Measurements from ENCODE around the gene TBC1D22A. TPM values are rescaled to one million over a fixed set of nuclear protein-coding genes. Genes with fewer than 3 reads are reported as not detected.

The TBC1D22A gene
- total RNA-seq, 2 experiments from 2014 or later, result 37.4 TPM

DNA sequence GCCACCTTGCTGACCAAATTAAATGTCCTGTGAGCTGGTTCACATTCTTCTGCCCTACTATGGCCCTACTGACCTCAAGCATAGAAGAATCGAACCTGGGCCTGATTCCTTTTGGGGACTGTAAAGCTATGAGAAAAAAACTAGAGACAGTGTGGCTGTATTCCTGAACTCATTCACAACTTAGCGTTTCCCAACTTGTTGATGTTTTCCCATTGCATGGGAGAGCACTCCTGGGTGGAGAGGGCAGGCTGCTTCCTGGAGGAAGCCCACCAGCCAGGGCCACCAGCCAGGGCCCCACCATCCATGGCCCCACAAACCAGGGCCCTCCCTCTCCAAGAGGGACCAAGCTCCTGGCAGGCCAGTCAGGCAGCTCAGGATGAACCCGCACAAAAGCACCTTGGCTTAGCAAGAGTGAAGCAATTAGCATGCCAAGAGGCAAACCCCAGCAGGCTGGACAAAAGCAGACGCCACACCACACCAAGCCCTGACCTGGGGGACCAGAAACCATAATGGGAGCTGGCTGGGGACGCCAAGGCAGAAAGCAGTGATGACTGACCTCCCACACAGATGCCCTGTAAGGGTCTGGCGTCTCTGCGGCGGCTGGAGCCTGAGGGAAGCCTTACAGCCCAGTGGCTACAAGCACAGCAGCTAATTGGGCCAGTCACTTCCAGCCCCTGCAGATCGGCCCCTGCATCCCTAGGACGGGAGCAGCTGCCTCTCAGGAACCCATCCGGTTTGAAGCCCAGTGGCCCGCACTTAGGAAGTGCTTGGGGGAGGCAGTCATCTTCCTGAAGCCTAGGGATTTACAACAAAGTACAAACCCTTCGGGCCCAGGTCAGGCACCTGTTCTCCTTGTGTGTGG is 26.5 kb upstream of the TBC1D22A start:
- ChIA-PET CTCF (interaction anchor here (1.1 kb wide), 1 partner anchor 23 kb away, joined by 3 read pairs; no protein-coding TSS in a partner anchor), POLR2A (interaction anchor here (0.7 to 0.9 kb wide), 2 partner anchors 26 to 27 kb away, joined by 3 read pairs; partner anchors contain the start of gene TBC1D22A)

DNA sequence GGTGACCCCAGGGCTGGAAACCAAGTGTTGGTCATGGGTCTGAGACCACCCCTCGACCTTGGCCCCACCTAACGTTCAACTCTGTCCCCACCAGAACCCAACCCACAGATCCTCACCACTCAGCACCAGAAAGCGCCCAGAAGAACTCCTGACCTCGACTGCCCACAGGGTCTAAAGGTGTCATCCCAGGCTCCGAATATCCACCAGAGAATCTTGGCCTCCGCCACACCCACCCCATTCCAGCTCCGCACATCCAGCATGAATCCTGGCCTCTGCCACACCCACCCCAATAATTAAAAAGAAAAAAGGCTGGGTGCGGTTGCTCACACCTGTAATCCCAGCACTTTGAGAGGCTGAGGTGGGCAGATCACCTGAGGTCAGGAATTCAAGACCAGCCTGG is 25.7 kb upstream of the TBC1D22A start:
- ChIA-PET CTCF (interaction anchor here (1.1 kb wide), 1 partner anchor 22 kb away, joined by 3 read pairs; no protein-coding TSS in a partner anchor), POLR2A (no interaction called here)

DNA sequence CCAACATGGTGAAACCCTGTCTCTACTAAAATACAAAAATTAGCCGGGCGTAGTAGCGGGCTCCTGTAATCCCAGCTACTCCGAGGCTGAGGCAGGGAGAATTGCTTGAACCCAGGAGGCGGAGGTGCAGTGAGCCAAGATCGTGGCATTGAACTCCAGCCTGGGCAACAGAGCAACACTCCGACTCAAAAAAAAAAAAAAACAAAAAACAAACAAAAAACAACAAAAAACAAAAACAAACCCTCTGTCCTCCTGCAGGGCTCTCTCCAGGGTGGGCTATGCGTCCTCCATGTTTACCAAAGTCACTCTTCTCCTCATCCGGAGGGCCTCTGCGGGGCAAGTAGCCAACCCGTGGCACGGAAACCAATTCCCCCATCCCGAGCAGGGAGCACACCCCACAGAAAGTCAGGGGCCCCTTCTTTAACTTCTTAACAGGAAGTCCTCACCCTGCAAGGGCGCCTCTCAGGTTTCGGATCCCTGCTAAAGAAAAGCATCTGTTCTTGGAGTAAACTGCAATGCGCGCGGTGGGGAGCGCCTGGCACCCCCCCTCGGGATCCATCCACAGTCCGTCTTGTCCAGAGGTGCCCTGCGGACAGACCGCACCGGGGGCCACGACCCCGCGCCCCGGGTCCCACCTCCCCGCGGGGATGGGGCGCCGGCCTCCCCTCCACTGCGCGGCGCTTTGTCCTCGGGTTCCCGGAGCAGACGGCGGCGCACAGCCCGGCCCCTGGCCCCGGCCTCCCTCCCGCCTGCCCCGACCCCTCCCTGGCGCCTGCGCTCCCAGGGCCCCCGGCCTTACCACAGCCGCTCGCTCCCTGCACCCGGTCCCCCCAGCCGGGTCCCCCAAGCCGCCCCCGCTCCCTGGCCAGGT is 25.1 kb upstream of the TBC1D22A start:
- CTCF ChIA-PET, result interaction anchor here (1.1 kb wide), 1 partner anchor 21 kb away, joined by 3 read pairs; no protein-coding TSS in a partner anchor

DNA sequence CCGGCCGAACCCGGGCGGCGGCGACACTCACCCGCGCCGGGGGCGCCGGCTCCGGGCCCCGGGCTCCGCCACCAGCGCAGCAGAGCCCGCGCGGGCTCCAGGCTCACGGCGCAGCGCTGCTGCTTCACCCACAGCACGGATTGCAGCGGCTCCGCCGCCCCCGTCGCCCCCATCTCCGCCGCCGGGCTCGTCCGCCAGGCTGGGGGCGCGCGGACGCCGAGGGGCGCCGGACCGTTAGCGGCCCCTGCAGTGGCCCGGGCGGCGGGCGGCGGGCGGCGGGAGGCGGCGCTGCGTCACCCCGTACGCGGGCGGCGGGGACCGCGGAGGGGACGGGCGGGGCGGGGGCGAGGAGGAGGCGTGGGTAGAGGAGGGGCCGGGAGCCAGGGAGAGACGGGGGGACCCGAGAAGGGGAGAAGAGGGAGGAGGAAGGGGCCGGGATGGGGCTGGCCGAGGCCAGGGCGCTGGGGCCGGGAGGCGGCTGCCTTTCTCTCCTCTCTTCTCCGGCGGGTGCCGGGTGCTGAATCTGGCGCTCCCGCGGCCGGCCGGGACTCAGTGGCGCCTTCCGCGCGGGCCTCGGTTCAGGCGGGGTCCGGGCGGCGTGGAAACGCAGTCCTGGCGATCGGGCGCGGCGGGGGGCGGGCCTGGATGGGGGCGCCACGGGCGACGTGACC is 24.3 kb upstream of the TBC1D22A start, which contains the start of gene CERK:
TSS of gene CERK (minus strand) at position 277 of the 671 bp plus-strand sequence. CDS start at position 173, 104 bp downstream.
- POLR2A ChIA-PET, result interaction anchor here (0.6 to 2.4 kb wide), 2 partner anchors 11 to 24 kb away, joined by 4 to 9 read pairs; partner anchors contain the start of gene TBC1D22A

More for the DNA sequence above, 25.1 kb upstream of the TBC1D22A start:
- POLR2A ChIA-PET, result no interaction called here

DNA sequence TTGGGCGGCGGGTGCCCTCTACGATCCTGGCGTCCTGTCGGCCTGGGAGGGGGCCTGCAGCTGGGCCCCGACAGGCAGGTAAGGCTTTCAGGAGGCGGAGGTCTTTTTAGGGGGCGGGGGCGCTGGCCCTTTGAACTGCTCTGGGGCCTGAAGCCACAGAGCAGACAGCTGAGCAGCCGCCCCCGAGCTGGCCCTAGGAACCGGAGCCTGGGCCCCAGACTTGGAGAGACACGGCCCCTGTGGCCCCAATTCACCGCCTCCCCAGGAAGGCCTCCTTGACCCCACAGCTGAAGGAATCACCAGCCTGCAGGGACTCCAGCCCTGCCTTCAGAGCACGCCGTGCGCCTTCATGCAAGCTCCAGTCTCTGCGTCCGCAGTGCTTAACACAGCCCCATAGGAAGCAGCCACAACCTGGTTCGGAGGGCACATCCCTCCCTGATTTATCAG is 23.8 kb upstream of the TBC1D22A start:
- ChIA-PET POLR2A (interaction anchor here (0.6 to 2.4 kb wide), 3 partner anchors 11 to 24 kb away, joined by 4 to 9 read pairs (median 8); partner anchors contain the start of gene TBC1D22A), CTCF (interaction anchor here (1.2 to 1.4 kb wide), 3 partner anchors 17 to 176 kb away, joined by 3 read pairs; no protein-coding TSS in a partner anchor)

More for the DNA sequence above, 24.3 kb upstream of the TBC1D22A start, which contains the start of gene CERK:
- CTCF ChIA-PET, result interaction anchor here (1.2 to 1.4 kb wide), 3 partner anchors 18 to 175 kb away, joined by 3 read pairs; no protein-coding TSS in a partner anchor

DNA sequence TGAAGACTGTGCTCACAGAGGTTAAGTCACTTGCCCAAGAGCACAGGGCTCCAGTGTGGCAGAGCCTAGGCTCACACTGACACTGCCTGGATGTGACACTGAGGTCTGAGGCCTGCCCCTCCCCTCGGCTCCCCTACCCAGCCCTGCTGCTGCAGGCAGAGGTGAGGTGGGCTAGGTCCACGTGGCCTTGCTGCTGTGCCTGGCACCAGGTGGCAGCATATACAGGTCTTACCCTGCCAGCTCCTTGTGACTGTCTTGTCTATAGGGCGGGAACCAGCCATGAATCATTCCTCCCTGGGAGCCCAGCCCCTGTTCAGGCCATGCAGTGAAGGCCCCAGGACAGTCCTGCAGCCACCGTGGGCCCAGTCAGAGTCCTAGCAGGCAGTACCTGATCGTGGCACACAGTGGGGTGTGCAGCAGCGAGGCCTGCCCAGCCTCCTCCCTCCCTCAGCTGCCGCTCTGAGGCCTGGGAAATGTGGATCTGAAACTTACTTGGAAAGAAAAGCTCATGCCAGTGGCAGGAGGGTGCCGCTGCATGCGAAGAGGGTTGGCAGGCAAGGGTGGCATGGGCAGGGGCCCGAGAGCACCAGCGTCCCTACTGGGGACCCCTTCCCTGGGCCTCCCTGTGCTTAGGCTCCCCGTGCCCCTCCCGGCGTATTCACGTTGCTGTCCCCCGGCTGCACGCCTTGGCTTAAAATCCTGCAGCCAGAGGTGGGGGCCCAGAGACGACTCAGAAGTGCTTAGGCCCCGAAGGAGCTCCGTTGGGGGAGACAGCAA is 23.2 kb upstream of the TBC1D22A start:
- ChIA-PET POLR2A (interaction anchor here (2.3 to 2.4 kb wide), 2 partner anchors 10 to 23 kb away, joined by 8 to 9 read pairs; partner anchors contain the start of gene TBC1D22A), CTCF (interaction anchor here (1.2 to 1.4 kb wide), 4 partner anchors 10 to 176 kb away, joined by 3 read pairs; no protein-coding TSS in a partner anchor)

DNA sequence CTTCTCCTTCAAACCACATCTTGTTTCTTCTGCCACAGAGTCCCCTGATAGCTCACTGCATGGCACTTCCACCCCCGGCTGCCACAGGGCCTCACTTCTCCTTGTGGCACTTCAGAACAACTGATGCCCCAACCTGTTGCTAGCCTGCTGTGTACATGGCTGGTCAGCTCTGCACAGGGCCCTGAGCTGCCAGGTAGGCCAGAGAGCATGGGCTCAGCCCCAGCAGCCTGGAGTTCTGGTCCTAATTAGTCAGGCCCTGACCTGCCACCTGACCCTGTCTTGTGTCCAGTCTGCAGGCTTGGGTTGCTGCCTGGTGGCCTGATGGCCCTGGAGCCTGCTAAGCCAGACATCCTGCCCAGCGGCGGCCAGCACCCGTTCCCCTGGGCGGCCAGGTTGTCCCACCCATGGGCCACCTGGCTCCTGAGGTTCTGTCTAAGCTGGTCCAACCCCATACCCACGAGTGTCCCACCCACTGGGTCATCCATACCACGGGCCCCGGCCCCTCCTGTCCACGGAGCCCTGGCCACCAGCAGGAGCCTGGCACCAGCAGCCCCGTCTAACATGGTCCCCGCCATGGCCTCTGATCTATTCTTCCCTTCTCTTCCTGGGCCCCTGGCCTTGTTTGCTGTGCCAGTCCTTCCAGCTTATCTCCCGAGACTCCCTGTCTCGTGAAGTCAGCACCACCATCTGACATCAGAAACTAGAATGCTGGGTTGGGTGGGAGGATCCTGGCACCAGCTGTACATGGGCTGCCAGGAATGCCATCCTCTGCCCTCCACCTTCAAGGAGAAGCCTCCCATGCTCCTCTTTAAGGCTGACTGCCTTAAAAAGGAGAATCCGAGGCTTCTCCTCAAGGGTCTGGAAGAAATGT is 21.3 kb upstream of the TBC1D22A start:
- CTCF ChIA-PET, result interaction anchor here (0.8 to 1.2 kb wide), 2 partner anchors 17 to 180 kb away, joined by 3 to 4 read pairs; no protein-coding TSS in a partner anchor
- POLR2A ChIA-PET, result interaction anchor here (2.3 kb wide), 1 partner anchor 21 kb away, joined by 8 read pairs; the partner anchor contains the start of gene TBC1D22A

DNA sequence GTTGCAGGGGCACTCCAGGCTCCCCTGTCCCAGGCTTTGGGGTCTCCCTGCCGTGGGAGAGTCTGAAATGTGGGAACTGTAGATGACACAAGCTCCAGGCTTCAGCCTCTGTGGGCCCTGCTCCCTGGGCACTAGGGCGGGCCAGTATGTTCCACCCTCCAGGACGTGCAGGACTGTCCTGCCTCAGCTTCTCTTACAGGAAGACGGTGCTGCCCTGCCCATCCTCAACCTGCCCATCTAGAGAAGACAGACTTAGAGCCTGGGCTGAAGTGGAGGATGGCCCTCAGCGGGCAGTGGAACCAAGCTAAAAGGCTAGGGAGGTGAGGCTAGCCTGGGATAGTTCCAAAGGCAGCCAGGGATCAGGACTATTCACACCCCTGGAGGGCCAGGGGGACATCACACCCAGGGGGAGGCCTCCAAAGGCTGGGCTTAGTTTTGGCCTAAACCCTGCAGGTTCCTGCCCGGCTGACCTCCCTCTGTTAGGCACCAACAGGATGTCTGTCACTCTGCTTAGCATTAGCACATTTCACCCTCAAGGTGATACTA is 20.4 kb upstream of the TBC1D22A start:
- CTCF ChIA-PET, result interaction anchor here (0.5 to 1.2 kb wide), 2 partner anchors 57 to 181 kb away, joined by 3 to 4 read pairs; no protein-coding TSS in a partner anchor
- POLR2A ChIA-PET, result no interaction called here

DNA sequence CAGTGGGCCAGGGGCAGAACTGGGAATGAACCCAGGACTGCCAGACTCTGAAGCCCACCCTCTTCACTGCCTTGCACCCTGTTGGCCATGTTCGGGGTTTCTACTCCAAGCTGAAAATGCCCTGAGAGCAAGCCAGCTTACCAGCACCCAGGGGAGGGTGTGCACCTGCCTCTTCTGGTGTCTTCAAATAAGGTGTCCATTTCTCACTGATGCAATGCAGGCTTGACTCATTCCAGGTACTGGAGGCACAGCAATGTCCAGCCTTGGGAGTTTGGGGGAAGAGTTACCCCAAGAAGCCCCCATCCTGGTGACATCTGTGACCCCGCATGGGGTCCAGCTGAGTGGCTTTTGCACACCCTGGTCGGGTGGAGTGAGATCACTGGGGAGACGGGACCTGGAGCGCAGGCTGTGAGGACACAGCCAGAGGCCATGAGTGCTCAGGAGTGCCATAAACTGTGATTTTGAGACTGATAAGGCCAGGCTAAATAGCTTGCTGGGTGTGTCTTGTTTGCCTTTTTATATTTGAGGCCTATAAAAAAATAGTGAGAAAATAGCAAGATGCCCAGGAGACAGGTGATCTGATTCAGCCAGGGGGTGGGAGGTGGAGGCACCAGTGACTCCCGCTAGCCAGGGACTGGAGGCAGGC is 19.8 kb upstream of the TBC1D22A start:
- POLR2A ChIA-PET, result no interaction called here

DNA sequence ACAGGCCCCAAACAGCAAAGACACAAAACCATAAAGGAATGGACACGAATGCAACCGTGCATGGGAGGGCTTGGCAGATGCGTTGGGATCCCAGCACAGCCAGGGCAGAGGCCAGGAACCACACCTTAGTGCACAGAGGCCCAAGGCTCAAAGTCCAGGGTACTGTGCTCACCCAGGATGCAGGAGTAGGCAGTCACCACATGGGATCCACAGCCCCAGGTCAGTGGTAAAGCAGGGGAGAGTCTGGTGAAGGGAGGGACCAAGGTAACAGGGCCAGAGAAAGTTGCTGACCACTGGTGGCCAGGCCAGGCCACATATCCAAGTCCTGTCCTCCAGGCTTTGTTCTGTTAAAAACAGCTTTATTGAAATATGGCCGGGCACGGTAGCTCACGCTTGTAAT is 17.9 kb upstream of the TBC1D22A start:
- POLR2A ChIA-PET, result no interaction called here

More for the DNA sequence above, 19.8 kb upstream of the TBC1D22A start:
- CTCF ChIA-PET, result interaction anchor here (0.5 to 1.2 kb wide), 2 partner anchors 56 to 181 kb away, joined by 3 to 4 read pairs; no protein-coding TSS in a partner anchor

DNA sequence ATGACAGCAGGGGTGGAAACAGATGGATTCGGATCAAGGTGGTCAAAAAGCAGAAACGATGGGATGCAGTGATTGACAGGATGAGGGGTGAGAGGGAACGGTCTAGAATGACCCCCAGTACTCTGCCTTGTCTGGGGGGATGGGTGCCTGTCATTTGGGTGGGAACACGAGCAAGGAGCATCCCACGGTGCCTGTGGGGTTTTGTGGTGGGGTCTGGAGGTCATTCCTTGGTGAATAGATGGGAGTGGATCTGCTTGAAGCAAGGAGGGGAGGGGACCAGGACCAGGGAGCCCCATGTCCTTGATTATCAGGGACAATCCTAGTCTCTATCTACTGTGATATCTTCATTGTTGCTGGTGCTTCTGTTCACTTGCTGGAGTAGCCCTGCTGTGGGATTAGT is 16.3 kb upstream of the TBC1D22A start:
- ChIA-PET CTCF (no interaction called here), POLR2A (no interaction called here)

More for the DNA sequence above, 17.9 kb upstream of the TBC1D22A start:
- CTCF ChIA-PET, result no interaction called here

DNA sequence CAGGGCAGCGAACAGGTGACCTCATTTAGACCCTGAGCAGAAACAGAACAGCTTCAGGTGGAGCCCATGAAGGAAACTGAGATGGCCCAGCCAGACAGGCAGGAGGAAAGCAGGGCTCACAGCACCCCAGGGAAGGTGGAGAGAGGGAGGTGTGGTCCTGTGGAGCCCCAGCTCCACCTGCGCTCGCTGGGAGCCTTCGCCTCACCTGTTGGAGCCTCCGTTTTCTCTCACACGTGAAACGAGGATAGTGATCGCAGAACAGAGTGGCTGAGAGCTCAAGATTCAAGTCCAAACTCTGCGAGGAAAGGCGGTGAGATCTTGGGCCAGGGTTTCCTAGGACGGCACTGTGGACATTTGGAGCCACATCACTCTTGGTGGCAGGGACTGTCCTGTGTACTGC is 15.8 kb upstream of the TBC1D22A start:
- CTCF ChIA-PET, result no interaction called here
- POLR2A ChIA-PET, result no interaction called here

DNA sequence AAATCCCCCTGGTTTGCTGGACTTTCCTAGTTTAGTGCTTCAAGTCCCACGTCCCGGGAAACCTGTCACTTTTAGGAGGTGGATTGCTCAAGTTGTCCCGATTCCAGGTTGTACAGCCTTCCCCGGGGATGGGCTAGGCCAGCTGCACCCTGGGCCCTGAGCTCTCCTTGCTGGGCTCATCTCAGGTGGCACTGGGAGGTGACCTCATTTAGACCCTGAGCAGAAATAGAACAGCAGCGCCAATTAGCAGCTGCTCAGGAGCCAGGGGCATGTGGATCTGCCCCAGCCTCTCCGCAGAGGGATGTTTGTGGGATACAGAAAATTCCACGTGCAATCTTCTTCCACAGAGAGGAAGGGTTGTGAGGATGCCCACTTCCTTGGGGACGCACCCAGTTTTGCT is 14.8 kb upstream of the TBC1D22A start:
- ChIA-PET CTCF (no interaction called here), POLR2A (no interaction called here)

DNA sequence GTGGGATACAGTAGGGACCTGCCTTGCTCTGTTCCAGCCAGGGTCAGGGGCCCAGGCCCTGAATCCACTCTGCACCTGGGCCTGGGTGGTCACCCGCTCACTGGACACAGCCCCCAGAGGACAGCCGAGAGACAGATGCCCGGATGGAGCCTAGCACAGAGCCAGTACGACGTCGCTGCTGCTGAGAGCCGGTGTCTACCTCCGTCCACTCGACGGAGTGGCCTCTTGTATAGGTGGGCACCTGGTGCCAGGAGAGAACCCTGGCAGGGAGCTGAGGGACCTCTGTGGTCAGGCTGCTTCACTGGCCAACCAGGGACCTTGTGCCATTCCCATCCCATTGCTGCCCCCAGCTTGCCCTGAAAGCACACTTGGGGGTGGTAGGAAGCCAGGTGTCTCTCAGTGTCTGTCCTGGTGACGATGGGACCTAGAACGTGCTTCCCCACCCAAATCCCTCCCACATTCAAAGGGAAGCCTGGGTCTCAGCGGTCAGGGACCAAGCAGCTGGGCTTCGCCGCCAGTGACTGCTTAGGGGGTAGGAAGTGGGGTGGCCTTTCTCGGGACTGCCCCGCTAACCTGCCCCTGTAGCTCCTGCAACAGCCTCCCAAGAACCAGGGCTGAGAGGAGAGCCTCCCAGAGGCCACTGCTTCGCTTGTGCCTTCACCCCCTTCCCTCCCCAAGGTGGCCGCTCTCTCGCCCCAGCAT is 14.1 kb upstream of the TBC1D22A start:
- ChIA-PET POLR2A (interaction anchor here (1.7 kb wide), 1 partner anchor 9 kb away, joined by 9 read pairs; no protein-coding TSS in a partner anchor), CTCF (interaction anchor here (0.8 to 2.8 kb wide), 3 partner anchors 9 to 185 kb away, joined by 3 to 8 read pairs (median 3); no protein-coding TSS in a partner anchor)

All from activated CD8-positive, alpha-beta memory T cell treated with anti-CD3 and anti-CD28 coated beads for 36 hours (primary cell).